Spleen (tissue), 7 donors: Measurements from ENCODE around the gene TENM4.

ENCODE experiments used
- CTCF ChIP-seq, 11 experiments: fragments of 200-600 bp in 7 of 11; fragments of 450-650 bp in 4 of 11; sonication (generic) in 4 of 11; IDR thresholded peaks in 8 of 11; conservative IDR thresholded peaks in 3 of 11; 1 replicate in 7 of 11; 2 replicates in 4 of 11; pipeline versions ENCODE4 v1.4.0 to v1.8.0; 2016 to 2021; ENCODE audit warnings: antibody characterized with exemption in 11 of 11, inconsistent platforms in 4 of 11, mild to moderate bottlenecking in 1 of 11
- POLR2AphosphoS5 ChIP-seq, 3 donors: sonication (generic); formaldehyde crosslinking; IDR thresholded peaks; one replicate each; pipeline ENCODE4 v1.5.1; 2017; ENCODE audit warnings: antibody characterized with exemption in 3 of 3
- donor health status: DM: no; HTN: no; CAD: no; lungs with moderate emphysema.
- donor health status: DM: no; HTN: no; CAD: no.
- donor health status: DM: no; HTN: no; CAD: no.

GRCh38 chr11:78909386-78909785 is 531.4 kb downstream of the TENM4 start:
- TF ChIP-seq CTCF (IDR thresholded peaks at IDR 0.05 in 8 of 11, conservative IDR thresholded peaks at IDR 0.05 in 3 of 11) (no peak), POLR2AphosphoS5 (IDR thresholded peaks at IDR 0.05) (no peak)
